PFSK-1 (cell line): ENCODE data around the gene GNPTAB.

Experiments used
- REST ChIP-seq, 2 experiments: IDR thresholded peaks; 2 replicates each; pipeline versions ENCODE4 v1.6.1 to v1.8.0; 2011 to 2012; ENCODE audit warnings: low read depth in 2 of 2, low read length in 2 of 2, control low read depth in 1 of 2, inconsistent platforms in 1 of 2, mild to moderate bottlenecking in 1 of 2, moderate library complexity in 1 of 2; ENCODE audit not compliant: insufficient read depth in 1 of 2
- SIN3A ChIP-seq: IDR thresholded peaks from 2 replicates; pipeline ENCODE4 v1.6.1; 2012; ENCODE audit warnings: mild to moderate bottlenecking, low read length, moderate library complexity, borderline replicate concordance; ENCODE audit not compliant: insufficient read depth
- TAF1 ChIP-seq: IDR thresholded peaks from 2 replicates; pipeline ENCODE4 v1.6.1; 2012; ENCODE audit warnings: low read length, control low read depth, borderline replicate concordance; ENCODE audit not compliant: insufficient read depth

DNA sequence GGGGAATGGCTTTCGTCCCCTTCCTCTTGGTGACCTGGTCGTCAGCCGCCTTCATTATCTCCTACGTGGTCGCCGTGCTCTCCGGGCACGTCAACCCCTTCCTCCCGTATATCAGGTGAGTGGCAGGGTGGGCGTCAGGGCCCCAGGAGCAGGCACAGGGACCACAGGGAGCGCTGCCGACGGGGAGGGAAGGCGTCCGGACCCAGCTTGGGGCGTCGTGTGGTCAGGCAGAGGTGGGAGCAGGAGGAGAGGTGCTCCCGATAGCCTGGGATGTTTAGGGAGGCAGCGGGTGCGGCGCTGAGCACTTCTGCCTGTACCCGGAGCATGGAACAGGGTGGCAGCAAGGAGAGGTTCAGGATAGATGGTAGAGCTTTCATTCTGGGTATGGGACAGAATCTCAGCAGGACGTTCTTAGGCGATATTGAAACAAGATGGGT lies 47.1 kb upstream of the GNPTAB start:
- no peak for TF ChIP-seq REST (IDR thresholded peaks at IDR 0.05; ENCODE audit: insufficient read depth in 1 of 2, low read depth in 2 of 2, low read length in 2 of 2)
- TF ChIP-seq SIN3A, result no peak
- no peak for TF ChIP-seq TAF1
